Prostate gland (tissue), 2 donors: ENCODE results near the gene CYP26A1. TPM values are rescaled to one million over a fixed set of nuclear protein-coding genes. Genes with fewer than 3 reads are reported as not detected.

Source experiments
- DNase-seq: peaks from one replicate; pipeline ENCODE4 v3.0.0-alpha.2; 2019; ENCODE audit warnings: low spot score
- H3K27ac ChIP-seq, 2 donors: fragments of 200-600 bp; sonication (generic); 2 replicates each; pipeline ENCODE4 v1.5.1; 2017 to 2019
- H3K27me3 ChIP-seq: fragments of 200-600 bp; sonication (generic); replicated peaks from 2 replicates; pipeline ENCODE4 v1.5.1; 2019; ENCODE audit not compliant: insufficient read depth
- H3K36me3 ChIP-seq, 2 donors: fragments of 200-600 bp; sonication (generic); 1 replicate in 1 of 2; 2 replicates in 1 of 2; pipeline versions ENCODE4 v1.5.1 to v1.8.1; 2017 to 2019
- H3K4me1 ChIP-seq: fragments of 200-600 bp; sonication (generic); replicated peaks from 2 replicates; pipeline ENCODE4 v1.5.1; 2019
- H3K4me3 ChIP-seq, 2 donors: fragments of 200-600 bp; sonication (generic); 2 replicates each; pipeline ENCODE4 v1.5.1; 2017 to 2019
- H3K9me3 ChIP-seq: fragments of 200-600 bp; sonication (generic); 2 replicates; pipeline ENCODE4 v1.5.1; 2017
- POLR2A ChIP-seq: fragments of 450-650 bp; IDR thresholded peaks from one replicate; pipeline ENCODE4 v1.6.1; 2016; ENCODE audit warnings: antibody characterized with exemption, mild to moderate bottlenecking
- POLR2AphosphoS5 ChIP-seq: sonication (generic); formaldehyde crosslinking; IDR thresholded peaks from one replicate; pipeline ENCODE4 v1.6.1; 2017; ENCODE audit warnings: antibody characterized with exemption
- WGBS: methylation state at CpG from one replicate; pipeline ENCODE4 v1.1.5; 2018; 5-methylcytosine and 5-hydroxymethylcytosine counted together
- intact Hi-C: fragments of 100-400 bp; cut with DNase I; formaldehyde crosslinking; loops from one replicate; pipeline ENCODE4 v1.14.2; 2022
- total RNA-seq, 2 donors: library from RNA; depleted of rRNA; stranded (reverse); fragments of >200 nt; gene quantifications; one replicate each; pipeline ENCODE4 v1.1.0, GENCODE V29; 2016
- TF ChIP-seq, protein P1 (sequence below), 4 experiments: fragments of 200-600 bp in 2 of 4; fragments of 450-650 bp in 2 of 4; sonication (generic) in 2 of 4; IDR thresholded peaks; 1 replicate in 3 of 4; 2 replicates in 1 of 4; pipeline ENCODE4 v1.5.1; 2016 to 2019; ENCODE audit warnings: antibody characterized with exemption in 4 of 4, mild to moderate bottlenecking in 2 of 4, moderate library complexity in 2 of 4

CYP26A1 gene
- total RNA-seq, 2 donors from 2014 or later: not detected

DNA sequence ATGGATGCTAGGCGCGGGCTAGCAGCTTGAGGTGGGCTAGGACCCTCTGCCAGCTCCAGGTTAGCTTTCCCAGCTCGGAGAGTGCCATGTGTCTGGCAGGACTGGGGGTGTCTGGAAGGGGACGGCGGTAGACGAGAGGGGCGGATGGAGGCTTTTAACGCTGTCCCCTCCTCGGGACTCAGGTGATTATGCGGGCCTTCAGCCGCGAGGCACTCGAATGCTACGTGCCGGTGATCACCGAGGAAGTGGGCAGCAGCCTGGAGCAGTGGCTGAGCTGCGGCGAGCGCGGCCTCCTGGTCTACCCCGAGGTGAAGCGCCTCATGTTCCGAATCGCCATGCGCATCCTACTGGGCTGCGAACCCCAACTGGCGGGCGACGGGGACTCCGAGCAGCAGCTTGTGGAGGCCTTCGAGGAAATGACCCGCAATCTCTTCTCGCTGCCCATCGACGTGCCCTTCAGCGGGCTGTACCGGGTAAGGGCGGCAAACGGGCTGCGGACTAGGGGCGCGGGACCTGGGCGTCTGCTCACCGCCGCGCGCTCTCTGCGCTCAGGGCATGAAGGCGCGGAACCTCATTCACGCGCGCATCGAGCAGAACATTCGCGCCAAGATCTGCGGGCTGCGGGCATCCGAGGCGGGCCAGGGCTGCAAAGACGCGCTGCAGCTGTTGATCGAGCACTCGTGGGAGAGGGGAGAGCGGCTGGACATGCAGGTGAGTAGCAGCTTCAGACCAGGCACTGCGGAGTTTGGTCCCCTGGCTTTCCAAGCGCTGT is 1.1 kb downstream of the CYP26A1 start:
- intact Hi-C loops: no loop called here
- H3K27ac ChIP-seq: no peak overlapping the region
- H3K36me3 ChIP-seq: no peaks in the 10 kb centered on the region
- no peaks in the 10 kb centered on the region for H3K9me3 ChIP-seq
- H3K4me1 ChIP-seq: peaks cover 6% of the 10 kb centered on the region
- DNase-seq: peak; percentile 2
- H3K4me3 ChIP-seq: no peak overlapping the region
- TF ChIP-seq POLR2A: no peak
- TF ChIP-seq, protein P1, sequence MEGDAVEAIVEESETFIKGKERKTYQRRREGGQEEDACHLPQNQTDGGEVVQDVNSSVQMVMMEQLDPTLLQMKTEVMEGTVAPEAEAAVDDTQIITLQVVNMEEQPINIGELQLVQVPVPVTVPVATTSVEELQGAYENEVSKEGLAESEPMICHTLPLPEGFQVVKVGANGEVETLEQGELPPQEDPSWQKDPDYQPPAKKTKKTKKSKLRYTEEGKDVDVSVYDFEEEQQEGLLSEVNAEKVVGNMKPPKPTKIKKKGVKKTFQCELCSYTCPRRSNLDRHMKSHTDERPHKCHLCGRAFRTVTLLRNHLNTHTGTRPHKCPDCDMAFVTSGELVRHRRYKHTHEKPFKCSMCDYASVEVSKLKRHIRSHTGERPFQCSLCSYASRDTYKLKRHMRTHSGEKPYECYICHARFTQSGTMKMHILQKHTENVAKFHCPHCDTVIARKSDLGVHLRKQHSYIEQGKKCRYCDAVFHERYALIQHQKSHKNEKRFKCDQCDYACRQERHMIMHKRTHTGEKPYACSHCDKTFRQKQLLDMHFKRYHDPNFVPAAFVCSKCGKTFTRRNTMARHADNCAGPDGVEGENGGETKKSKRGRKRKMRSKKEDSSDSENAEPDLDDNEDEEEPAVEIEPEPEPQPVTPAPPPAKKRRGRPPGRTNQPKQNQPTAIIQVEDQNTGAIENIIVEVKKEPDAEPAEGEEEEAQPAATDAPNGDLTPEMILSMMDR (IDR thresholded peaks at IDR 0.05): no peak
- H3K27me3 ChIP-seq: peaks cover 20% of the 10 kb centered on the region
- WGBS: 3% methylated on average over 50 of the region's 67 CpGs

- DNase-seq: no peak
- peaks cover 6% of the 10 kb centered on the region for H3K4me1 ChIP-seq
- intact Hi-C loops: no loop called here
Measured at GRCh38 chr10:93075369-93076221, 1.9 kb downstream of the CYP26A1 start.

DNA sequence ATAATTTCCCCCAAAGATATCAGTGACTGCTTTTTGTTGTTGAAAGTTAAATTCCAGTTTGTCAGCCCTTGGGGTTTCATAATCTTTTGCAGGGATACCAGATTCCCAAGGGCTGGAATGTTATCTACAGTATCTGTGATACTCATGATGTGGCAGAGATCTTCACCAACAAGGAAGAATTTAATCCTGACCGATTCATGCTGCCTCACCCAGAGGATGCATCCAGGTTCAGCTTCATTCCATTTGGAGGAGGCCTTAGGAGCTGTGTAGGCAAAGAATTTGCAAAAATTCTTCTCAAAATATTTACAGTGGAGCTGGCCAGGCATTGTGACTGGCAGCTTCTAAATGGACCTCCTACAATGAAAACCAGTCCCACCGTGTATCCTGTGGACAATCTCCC is 3.2 kb downstream of the CYP26A1 start:
- intact Hi-C loops: no loop called here
- H3K9me3 ChIP-seq: no peaks in the 10 kb centered on the region
- no peak overlapping the region for H3K4me3 ChIP-seq
- no peak for DNase-seq
- no peak overlapping the region for H3K27ac ChIP-seq
- peaks cover 6% of the 10 kb centered on the region for H3K4me1 ChIP-seq
- TF ChIP-seq POLR2AphosphoS5: no peak
- no peak for TF ChIP-seq POLR2A
- TF ChIP-seq, protein P1 (IDR thresholded peaks at IDR 0.05): no peak
- 83% methylated on average over 2 of the region's 2 CpGs for WGBS
- H3K36me3 ChIP-seq: no peaks in the 10 kb centered on the region
- H3K27me3 ChIP-seq: peaks cover 20% of the 10 kb centered on the region

More at GRCh38 chr10:93075369-93076221, 1.9 kb downstream of the CYP26A1 start:
- TF ChIP-seq POLR2AphosphoS5 (no peak), POLR2A (no peak)
- TF ChIP-seq, protein P1 (IDR thresholded peaks at IDR 0.05): no peak
- Histone ChIP-seq H3K4me3 (no peak overlapping the region), H3K9me3 (no peaks in the 10 kb centered on the region), H3K27me3 (peaks cover 20% of the 10 kb centered on the region), H3K27ac (no peak overlapping the region), H3K36me3 (no peaks in the 10 kb centered on the region)
- 40% methylated on average over 22 of the region's 25 CpGs for WGBS

DNA sequence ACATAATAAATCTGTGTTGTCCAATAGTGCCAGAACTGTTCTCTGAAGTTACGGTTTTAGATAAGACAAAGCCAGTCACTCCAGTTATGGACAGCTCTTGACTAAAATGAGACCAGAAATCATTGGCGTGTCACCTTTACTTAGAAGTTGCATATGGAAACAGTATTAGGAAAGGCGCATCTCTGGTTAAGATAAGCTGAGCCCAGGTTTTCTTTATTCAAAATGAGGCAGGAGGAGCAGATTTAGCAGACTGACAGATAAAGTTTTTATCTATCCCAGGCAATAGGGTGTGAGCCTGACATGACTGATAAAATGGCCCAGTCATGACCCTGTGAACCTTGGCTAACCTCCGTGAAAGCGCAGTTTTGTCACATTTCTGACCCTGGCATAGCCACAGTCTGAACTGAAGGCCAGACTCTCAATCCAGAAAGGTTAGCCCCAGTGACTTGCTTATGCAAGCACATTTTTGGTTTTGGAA is 4.2 kb downstream of the CYP26A1 start:
- Histone ChIP-seq H3K27ac (no peak overlapping the region), H3K36me3 (no peaks in the 10 kb centered on the region), H3K4me3 (no peak overlapping the region), H3K27me3 (peaks cover 18% of the 10 kb centered on the region), H3K9me3 (no peaks in the 10 kb centered on the region), H3K4me1 (peaks cover 6% of the 10 kb centered on the region)
- 93% methylated on average over 5 of the region's 5 CpGs for WGBS
- intact Hi-C loops: no loop called here
- TF ChIP-seq, protein P1 (IDR thresholded peaks at IDR 0.05): no peak
- TF ChIP-seq POLR2A (no peak), POLR2AphosphoS5 (no peak)
- DNase-seq: no peak
